SK-N-SH (cell line): ENCODE measurements around the gene TANGO6. TPM values are rescaled to one million over a fixed set of nuclear protein-coding genes. Genes with fewer than 3 reads are reported as not detected.
A peak's percentile ranks its signal among the peaks of the same experiment; 100 is the strongest.

Experiments used
- CTCF ChIA-PET: fragments of 300-600, 350-600 bp; formaldehyde crosslinking; extraction: SDS; loops from one replicate; lab custom pipeline; 2021; lab: Yijun Ruan, JAX
- POLR2A ChIA-PET: fragments of 350-600 bp; sonication (Branson Sonifier 250); formaldehyde crosslinking; extraction: SDS; loops from one replicate; lab custom pipeline; 2020; ENCODE audit warnings: antibody characterized with exemption, inconsistent platforms; lab: Yijun Ruan, JAX
- DNase-seq: peaks from one replicate; pipeline ENCODE4 v3.0.0; 2012
- H2AFZ ChIP-seq: fragments of 200-600 bp; sonication (generic); 2 replicates; pipeline ENCODE4 v1.8.1; 2016; ENCODE audit warnings: antibody characterized with exemption, mild to moderate bottlenecking, low read depth
- H3F3A ChIP-seq: fragments of 200-600 bp; sonication (generic); replicated peaks from 2 replicates; pipeline ENCODE3; 2016; ENCODE audit warnings: antibody characterized with exemption, mild to moderate bottlenecking; ENCODE audit not compliant: insufficient read depth
- H3K27ac ChIP-seq, 2 experiments: fragments of 200-500 bp in 1 of 2; fragments of 200-600 bp in 1 of 2; sonication (Bioruptor generic) in 1 of 2; sonication (generic), shearing (Covaris generic) in 1 of 2; 2 replicates each; pipeline versions ENCODE4 v1.5.1 to v1.6.1; 2014 to 2016; ENCODE audit warnings: low read depth in 2 of 2, inconsistent platforms in 1 of 2, low read length in 1 of 2, mild to moderate bottlenecking in 1 of 2, mixed read lengths in 1 of 2
- H3K27me3 ChIP-seq: fragments of 200-600 bp; sonication (generic), shearing (Covaris generic); 2 replicates; pipeline ENCODE4 v1.6.1; 2016; ENCODE audit warnings: mixed run types; ENCODE audit not compliant: insufficient read depth
- H3K36me3 ChIP-seq, 2 experiments: fragments of 200-500 bp in 1 of 2; fragments of 200-600 bp in 1 of 2; sonication (Bioruptor generic) in 1 of 2; sonication (generic) in 1 of 2; replicated peaks in 1 of 2; 2 replicates each; pipeline versions ENCODE3 to v1.5.1; 2014 to 2016; ENCODE audit warnings: low read length in 1 of 2, mild to moderate bottlenecking in 1 of 2; ENCODE audit not compliant: insufficient read depth in 2 of 2, control insufficient read depth in 1 of 2
- H3K4me1 ChIP-seq, 2 experiments: fragments of 200-500 bp in 1 of 2; fragments of 200-600 bp in 1 of 2; sonication (Bioruptor generic) in 1 of 2; sonication (generic), shearing (Covaris generic) in 1 of 2; 2 replicates each; pipeline versions ENCODE4 v1.5.1 to v1.6.1; 2014 to 2016; ENCODE audit warnings: low read depth in 1 of 2, low read length in 1 of 2, mixed run types in 1 of 2; ENCODE audit not compliant: insufficient read depth in 2 of 2, control insufficient read depth in 1 of 2
- H3K4me2 ChIP-seq: fragments of 200-600 bp; sonication (generic), shearing (Covaris generic); 2 replicates; pipeline ENCODE4 v1.6.1; 2017; ENCODE audit warnings: mixed run types
- H3K4me3 ChIP-seq, 2 experiments: fragments of 200-500 bp in 1 of 2; fragments of 200-600 bp in 1 of 2; sonication (Bioruptor generic) in 1 of 2; sonication (generic), shearing (Covaris generic) in 1 of 2; 2 replicates each; pipeline versions ENCODE4 v1.5.1 to v1.8.1; 2014 to 2016; ENCODE audit warnings: low read depth in 2 of 2, inconsistent platforms in 1 of 2, low read length in 1 of 2, mild to moderate bottlenecking in 1 of 2, mixed read lengths in 1 of 2, moderate library complexity in 1 of 2
- H3K79me2 ChIP-seq: fragments of 200-600 bp; sonication (generic); 2 replicates; pipeline ENCODE4 v1.8.1; 2017; ENCODE audit warnings: mild to moderate bottlenecking; ENCODE audit not compliant: insufficient read depth
- H3K9ac ChIP-seq: fragments of 200-600 bp; sonication (generic); 2 replicates; pipeline ENCODE4 v1.6.1; 2017; ENCODE audit warnings: mixed run types
- H3K9me2 ChIP-seq: fragments of 200-600 bp; sonication (generic); 2 replicates; pipeline ENCODE4 v1.6.1; 2017; ENCODE audit warnings: mixed run types
- H3K9me3 ChIP-seq: fragments of 200-600 bp; sonication (generic); 2 replicates; pipeline ENCODE4 v1.6.1; 2017; ENCODE audit warnings: mixed run types, mild to moderate bottlenecking, moderate library complexity
- H4K20me1 ChIP-seq: fragments of 200-600 bp; sonication (generic); 2 replicates; pipeline ENCODE4 v1.6.1; 2017; ENCODE audit warnings: mild to moderate bottlenecking, mixed run types; ENCODE audit not compliant: insufficient read depth
- ELF1 ChIP-seq: IDR thresholded peaks from 2 replicates; pipeline ENCODE4 v1.4.0; 2012
- EP300 ChIP-seq, 2 experiments: IDR thresholded peaks; 2 replicates each; pipeline versions ENCODE4 v1.4.0 to v1.6.1; 2012; ENCODE audit warnings: borderline replicate concordance in 1 of 2, low read depth in 1 of 2, low read length in 1 of 2
- EZH2phosphoT487 ChIP-seq: fragments of 200-600 bp; sonication (generic); IDR thresholded peaks from 2 replicates; pipeline ENCODE4 v1.6.1; 2017; ENCODE audit warnings: low read depth, mixed run types, mild to moderate bottlenecking, antibody characterized with exemption, moderate library complexity, borderline replicate concordance
- FOSL2 ChIP-seq: IDR thresholded peaks from 2 replicates; pipeline ENCODE4 v1.4.0; 2012; ENCODE audit warnings: low read depth, mild to moderate bottlenecking, moderate library complexity, borderline replicate concordance
- FOXJ3 ChIP-seq: sonication (generic); formaldehyde crosslinking; IDR thresholded peaks from 2 replicates; pipeline ENCODE4 v1.5.1; 2020; ENCODE audit warnings: mild to moderate bottlenecking, missing genetic modification reagents
- FOXM1 ChIP-seq: IDR thresholded peaks from 2 replicates; pipeline ENCODE4 v1.4.0; 2012; ENCODE audit warnings: low read depth, mild to moderate bottlenecking
- GABPA ChIP-seq: IDR thresholded peaks from 2 replicates; pipeline ENCODE4 v1.4.0; 2012; ENCODE audit warnings: low read depth, mild to moderate bottlenecking
- GATA2 ChIP-seq: sonication (generic); formaldehyde crosslinking; IDR thresholded peaks from 2 replicates; pipeline ENCODE4 v1.5.0; 2020; ENCODE audit warnings: mild to moderate bottlenecking, missing genetic modification reagents
- MEF2A ChIP-seq: IDR thresholded peaks from 2 replicates; pipeline ENCODE4 v1.4.0; 2012; ENCODE audit warnings: low read depth, borderline replicate concordance
- NFIC ChIP-seq: IDR thresholded peaks from 2 replicates; pipeline ENCODE4 v1.4.0; 2012; ENCODE audit warnings: borderline replicate concordance
- NRF1 ChIP-seq: IDR thresholded peaks from 2 replicates; pipeline ENCODE4 v1.6.1; 2012; ENCODE audit warnings: low read depth, mild to moderate bottlenecking, low read length
- RAD21 ChIP-seq: IDR thresholded peaks from 2 replicates; pipeline ENCODE4 v1.6.1; 2012; ENCODE audit warnings: mild to moderate bottlenecking, low read length
- RFX5 ChIP-seq: IDR thresholded peaks from 2 replicates; pipeline ENCODE4 v1.6.1; 2012; ENCODE audit warnings: mild to moderate bottlenecking, improper control_type of control experiment, low read length
- RXRA ChIP-seq: IDR thresholded peaks from 2 replicates; pipeline ENCODE4 v1.4.0; 2012; ENCODE audit warnings: low read depth, mild to moderate bottlenecking, borderline replicate concordance
- SIN3A ChIP-seq: IDR thresholded peaks from 2 replicates; pipeline ENCODE4 v1.6.1; 2012; ENCODE audit warnings: low read depth, mild to moderate bottlenecking, low read length, moderate library complexity, borderline replicate concordance
- TAF1 ChIP-seq: IDR thresholded peaks from 2 replicates; pipeline ENCODE4 v1.6.1; 2012; ENCODE audit warnings: low read depth, mild to moderate bottlenecking, low read length, moderate library complexity, borderline replicate concordance
- TCF12 ChIP-seq: IDR thresholded peaks from 2 replicates; pipeline ENCODE4 v1.4.0; 2012
- TEAD4 ChIP-seq: IDR thresholded peaks from 2 replicates; pipeline ENCODE4 v1.4.0; 2012; ENCODE audit warnings: mild to moderate bottlenecking, borderline replicate concordance; ENCODE audit not compliant: insufficient read depth
- YY1 ChIP-seq: IDR thresholded peaks from 2 replicates; pipeline ENCODE4 v1.4.0; 2012; ENCODE audit warnings: low read depth, mild to moderate bottlenecking
- WGBS: methylation state at CpG from one replicate; pipeline ENCODE4 v1.1.6; 2017; ENCODE audit warnings: low lambda C conversion rate; 5-methylcytosine and 5-hydroxymethylcytosine counted together
- polyA plus RNA-seq, 3 experiments: library from polyadenylated mRNA; depleted of rRNA; stranded (reverse); fragments of >200 nt; gene quantifications; 2 replicates each; pipeline ENCODE4 v1.2.3, GENCODE V29; 2012
- TF ChIP-seq, protein P1 (sequence below): IDR thresholded peaks from 2 replicates; pipeline ENCODE4 v1.4.0; 2012; ENCODE audit warnings: low read depth, borderline replicate concordance
- TF ChIP-seq, protein P2 (sequence below): IDR thresholded peaks from 2 replicates; pipeline ENCODE4; 2012
- TF ChIP-seq, protein P3 (sequence below): fragments of 150-350 bp; IDR thresholded peaks from 2 replicates; pipeline ENCODE4 v1.6.1; 2017; ENCODE audit warnings: antibody characterized with exemption, low read length, low read depth, borderline replicate concordance

Gene TANGO6
- polyA plus RNA-seq, 1 of the 3 experiments (the other 2 are of a cell fraction): 5.5 TPM

DNA sequence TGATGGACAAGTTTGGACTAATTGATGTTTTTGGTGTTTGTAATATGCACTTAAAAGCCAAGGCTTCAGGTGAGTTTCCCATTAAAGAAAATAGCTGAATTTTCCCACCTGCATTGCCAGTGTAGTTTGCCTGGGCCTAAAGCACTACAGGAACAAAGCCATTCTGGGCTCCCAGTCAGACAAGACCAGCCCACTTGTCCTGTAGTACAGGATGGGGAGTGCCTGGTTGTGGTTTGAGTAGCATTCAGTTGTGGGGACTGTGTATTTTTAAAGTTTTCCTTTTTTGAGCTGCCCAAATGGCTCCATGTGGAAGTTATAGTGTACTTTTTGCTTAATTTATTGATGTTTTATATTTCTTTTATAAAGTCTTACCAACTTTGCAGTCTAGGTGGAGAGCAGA, 91.7 kb downstream of the TANGO6 start:
- ChIA-PET POLR2A (interaction anchor here (0.6 kb wide), 1 partner anchor 151 kb away, joined by 3 read pairs; no protein-coding TSS in a partner anchor), CTCF (no interaction called here)
- H2AFZ ChIP-seq: no peak overlapping the region
- H3K4me1 ChIP-seq: peaks cover 0 to 4% of the 10 kb centered on the region in 2 experiments; a peak in 1 of 4 replicates
- H4K20me1 ChIP-seq: no peaks in the 10 kb centered on the region
- H3K36me3 ChIP-seq: peaks cover 4 to 24% of the 10 kb centered on the region in 2 experiments
- H3K4me2 ChIP-seq: no peak overlapping the region
- DNase-seq: no peak
- no peak for TF ChIP-seq ELF1
- TF ChIP-seq, protein P1, sequence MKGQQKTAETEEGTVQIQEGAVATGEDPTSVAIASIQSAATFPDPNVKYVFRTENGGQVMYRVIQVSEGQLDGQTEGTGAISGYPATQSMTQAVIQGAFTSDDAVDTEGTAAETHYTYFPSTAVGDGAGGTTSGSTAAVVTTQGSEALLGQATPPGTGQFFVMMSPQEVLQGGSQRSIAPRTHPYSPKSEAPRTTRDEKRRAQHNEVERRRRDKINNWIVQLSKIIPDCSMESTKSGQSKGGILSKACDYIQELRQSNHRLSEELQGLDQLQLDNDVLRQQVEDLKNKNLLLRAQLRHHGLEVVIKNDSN: no peak
- H3K27me3 ChIP-seq: no peaks in the 10 kb centered on the region
- peak overlapping the region in 1 of 2 experiments; percentile 35; a peak in 1 of 4 replicates for H3K27ac ChIP-seq
- no peaks in the 10 kb centered on the region for H3K9me2 ChIP-seq
- no peak overlapping the region for H3K4me3 ChIP-seq
- no peaks in the 10 kb centered on the region for H3K79me2 ChIP-seq
- H3K9ac ChIP-seq: no peak overlapping the region
- H3F3A ChIP-seq: peaks cover 25% of the 10 kb centered on the region
- no peaks in the 10 kb centered on the region for H3K9me3 ChIP-seq

GRCh38 chr16:68936736-68937631, 93.7 kb downstream of the TANGO6 start:
- 13% methylated on average over 2 of the region's 2 CpGs for WGBS
- Histone ChIP-seq H3K27me3 (no peaks in the 10 kb centered on the region), H3K4me2 (peak overlapping the region; percentile 65), H3K9ac (peak overlapping the region; percentile 1; the same call in 1 of the 2 replicates), H4K20me1 (no peaks in the 10 kb centered on the region), H3K9me3 (no peaks in the 10 kb centered on the region), H3K36me3 (peaks cover 4 to 7% of the 10 kb centered on the region in 2 experiments), H3F3A (peaks cover 20% of the 10 kb centered on the region), H3K27ac (peak overlapping the region; percentile 79 to 83), H3K79me2 (no peaks in the 10 kb centered on the region), H3K4me3 (no peak overlapping the region; a peak in 1 of 4 replicates), H3K4me1 (peaks cover 0 to 4% of the 10 kb centered on the region in 2 experiments; a peak in 1 of 4 replicates), H3K9me2 (no peaks in the 10 kb centered on the region), H2AFZ (peak overlapping the region; percentile 66; the same call in 1 of the 2 replicates)
- ChIA-PET CTCF (interaction anchor here (1.0 to 1.5 kb wide), 3 partner anchors 11 to 136 kb away, joined by 3 to 5 read pairs (median 5); no protein-coding TSS in a partner anchor), POLR2A (no interaction called here)
- no peak for DNase-seq
- no peak for TF ChIP-seq GABPA
- peak; percentile 54; the same call in 1 of the 2 replicates for TF ChIP-seq TEAD4
- TF ChIP-seq, protein P1: no peak
- peak; percentile 28; the same call in 1 of the 2 replicates for TF ChIP-seq SIN3A
- TF ChIP-seq TAF1: 0 out of 2 replicates have a peak, but pooled peaks have one; percentile 14
- TF ChIP-seq RAD21: no peak
- TF ChIP-seq MEF2A: 0 out of 2 replicates have a peak, but pooled peaks have one; percentile 19
- peak; percentile 18 to 71; a peak in 3 of 4 replicates for TF ChIP-seq EP300 (IDR thresholded peaks at IDR 0.05; ENCODE audit: borderline replicate concordance in 1 of 2, low read depth in 1 of 2, low read length in 1 of 2)
- peak; percentile 64; the same call in 1 of the 2 replicates for TF ChIP-seq FOXM1
- TF ChIP-seq YY1: peak; percentile 47; the same call in 1 of the 2 replicates
- TF ChIP-seq, protein P2, sequence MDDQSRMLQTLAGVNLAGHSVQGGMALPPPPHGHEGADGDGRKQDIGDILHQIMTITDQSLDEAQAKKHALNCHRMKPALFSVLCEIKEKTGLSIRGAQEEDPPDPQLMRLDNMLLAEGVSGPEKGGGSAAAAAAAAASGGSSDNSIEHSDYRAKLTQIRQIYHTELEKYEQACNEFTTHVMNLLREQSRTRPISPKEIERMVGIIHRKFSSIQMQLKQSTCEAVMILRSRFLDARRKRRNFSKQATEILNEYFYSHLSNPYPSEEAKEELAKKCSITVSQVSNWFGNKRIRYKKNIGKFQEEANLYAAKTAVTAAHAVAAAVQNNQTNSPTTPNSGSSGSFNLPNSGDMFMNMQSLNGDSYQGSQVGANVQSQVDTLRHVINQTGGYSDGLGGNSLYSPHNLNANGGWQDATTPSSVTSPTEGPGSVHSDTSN: peak; percentile 83
- no peak for TF ChIP-seq EZH2phosphoT487
- no peak for TF ChIP-seq FOSL2
- TF ChIP-seq, protein P3, sequence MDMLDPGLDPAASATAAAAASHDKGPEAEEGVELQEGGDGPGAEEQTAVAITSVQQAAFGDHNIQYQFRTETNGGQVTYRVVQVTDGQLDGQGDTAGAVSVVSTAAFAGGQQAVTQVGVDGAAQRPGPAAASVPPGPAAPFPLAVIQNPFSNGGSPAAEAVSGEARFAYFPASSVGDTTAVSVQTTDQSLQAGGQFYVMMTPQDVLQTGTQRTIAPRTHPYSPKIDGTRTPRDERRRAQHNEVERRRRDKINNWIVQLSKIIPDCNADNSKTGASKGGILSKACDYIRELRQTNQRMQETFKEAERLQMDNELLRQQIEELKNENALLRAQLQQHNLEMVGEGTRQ: no peak
- no peak for TF ChIP-seq FOXJ3 (CRISPR knock-in tag)
- no peak for TF ChIP-seq NRF1
- no peak for TF ChIP-seq RFX5
- no peak for TF ChIP-seq GATA2 (CRISPR knock-in tag)
- peak; percentile 82 for TF ChIP-seq NFIC
- no peak for TF ChIP-seq RXRA
- no peak for TF ChIP-seq ELF1
- peak; percentile 64 for TF ChIP-seq TCF12
